ENCODE results near the gene SH2D6. TPM values are rescaled to one million over a fixed set of nuclear protein-coding genes. Genes with fewer than 3 reads are reported as not detected.

The SH2D6 gene
- 0.14 and 0.55 TPM in 2 replicates for total RNA-seq

DNA sequence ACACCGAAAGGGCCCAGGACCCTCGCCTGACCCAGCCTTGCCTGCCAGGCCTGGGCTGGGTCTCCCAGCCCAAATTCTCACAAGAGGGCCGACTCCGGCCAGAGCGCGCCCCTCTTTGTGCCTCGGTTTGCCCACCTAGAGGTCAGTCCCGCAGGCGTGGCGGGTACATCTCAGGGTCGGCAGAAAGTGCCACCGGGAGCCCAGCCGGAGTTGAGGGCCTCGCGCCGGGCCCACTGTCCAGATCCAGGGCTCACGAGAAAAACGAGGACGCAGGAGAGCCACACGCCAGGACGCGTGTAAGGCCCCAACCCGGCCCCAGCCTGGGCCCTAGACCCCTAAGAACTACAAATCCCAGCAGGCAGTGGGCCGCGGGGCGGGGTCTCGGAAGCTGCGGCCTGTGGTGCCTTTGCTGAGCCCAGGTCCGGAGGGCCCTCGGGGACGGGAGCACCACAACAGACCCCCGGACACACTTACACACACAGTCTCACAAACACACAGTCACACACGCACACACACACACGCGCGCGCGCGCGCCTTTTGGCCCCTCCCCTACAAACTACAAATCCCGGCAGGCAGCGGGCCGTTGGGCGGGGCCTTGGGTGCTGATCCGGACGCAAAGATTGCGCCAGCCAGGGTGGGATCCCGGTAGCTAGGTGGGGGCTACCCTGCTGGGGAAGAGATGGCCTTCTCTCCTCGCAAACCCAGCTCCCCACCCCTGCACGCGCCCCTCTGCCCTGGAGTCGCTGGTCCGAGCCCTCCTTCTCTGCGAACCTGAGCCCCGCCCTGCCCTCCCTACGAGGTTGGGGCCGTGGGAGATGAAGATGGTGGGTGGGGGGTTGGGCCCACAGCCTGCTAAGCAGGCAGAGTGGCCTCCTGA, at the start of gene SH2D6:
SH2D6 (plus strand) TSS at position 583 of the 877 bp plus-strand sequence. CDS start 10,752 bp downstream, outside the sequence.

DNA sequence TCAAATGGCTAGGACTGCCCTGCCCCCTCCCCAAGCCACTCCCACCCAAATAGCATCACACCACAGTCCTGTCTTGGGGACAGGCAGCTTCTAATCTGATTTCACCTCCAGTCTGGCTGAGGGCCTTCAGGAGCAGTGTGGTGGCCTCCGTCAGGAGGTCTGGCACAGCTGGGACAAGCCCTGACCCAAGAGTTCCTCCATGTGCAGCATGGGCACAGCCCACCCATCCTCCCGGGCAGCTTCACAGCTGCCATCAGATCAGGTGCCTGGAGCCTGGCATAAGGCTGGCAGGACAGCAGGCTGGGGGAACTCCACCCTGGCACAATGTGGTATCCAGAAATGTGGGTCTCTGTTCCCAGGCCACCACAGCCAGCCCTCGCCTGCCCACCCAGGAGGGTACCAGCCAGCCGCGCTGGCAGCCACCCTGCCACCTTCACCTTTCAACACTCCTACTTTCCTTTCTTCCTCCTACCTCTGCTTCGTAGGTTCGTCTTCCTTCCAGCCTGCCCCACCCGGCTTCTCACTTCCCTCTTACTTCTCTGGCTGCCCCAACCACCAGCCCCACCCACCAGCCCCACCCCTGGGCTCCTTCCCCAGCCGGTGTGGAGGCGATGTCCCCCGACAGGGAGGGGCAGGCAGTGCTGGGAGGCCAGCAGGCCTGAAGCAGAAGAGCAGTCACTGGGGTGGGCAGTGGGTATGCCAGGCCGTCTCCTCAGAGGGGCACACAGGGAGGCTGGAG, 8.5 kb upstream of the SH2D6 start, which contains the start of gene CAPG:
CAPG (minus strand) TSS at position 522 of the 739 bp plus-strand sequence. CDS start 8,221 bp downstream, outside the sequence.

Other genes with a start within 250 kb of the SH2D6 start
- 109 and 130 TPM in 2 replicates for gene TGOLN2, start 90.7 kb upstream of the SH2D6 start, total RNA-seq
- gene RETSAT, start 64.2 kb upstream of the SH2D6 start, total RNA-seq, result 47.4 and 53.5 TPM in 2 replicates
- gene ELMOD3, start 63.9 kb upstream of the SH2D6 start, total RNA-seq, result 11.4 and 16.6 TPM in 2 replicates
- gene CAPG, start 8.3 kb upstream of the SH2D6 start, total RNA-seq, result 121 and 128 TPM in 2 replicates
- 84.9 and 114 TPM in 2 replicates for gene MAT2A, start 120.5 kb downstream of the SH2D6 start, total RNA-seq
- gene GGCX, start 142.8 kb downstream of the SH2D6 start, total RNA-seq, result 45.7 and 58.6 TPM in 2 replicates
- gene VAMP8, start 158.9 kb downstream of the SH2D6 start, total RNA-seq, result 1.8 and 3.0 TPM in 2 replicates
- 32.8 and 39.0 TPM in 2 replicates for gene VAMP5, start 165.7 kb downstream of the SH2D6 start, total RNA-seq
- gene RNF181, start 177.0 kb downstream of the SH2D6 start, total RNA-seq, result 232 and 290 TPM in 2 replicates
- 7.4 and 11.1 TPM in 2 replicates for gene TMEM150A, start 184.0 kb downstream of the SH2D6 start, total RNA-seq
- 14.1 and 14.9 TPM in 2 replicates for gene C2orf68, start 193.4 kb downstream of the SH2D6 start, total RNA-seq
- gene USP39, start 197.5 kb downstream of the SH2D6 start, total RNA-seq, result 34.9 and 35.6 TPM in 2 replicates
- not detected in 2 replicates for gene SFTPB, start 249.5 kb downstream of the SH2D6 start, total RNA-seq

Measured in smooth muscle cell of bladder (primary cell).